SJSA1 (cell line): ENCODE data around the gene DENND10. TPM values are rescaled to one million over a fixed set of nuclear protein-coding genes. Genes with fewer than 3 reads are reported as not detected.
A peak's percentile ranks its signal among the peaks of the same experiment; 100 is the strongest.
"Not testable (repeated sequence)": the region's sequence is repeated elsewhere in the genome, so short reads cannot be mapped to it uniquely, and the experiment has no call there.

ENCODE experiments used
- DNase-seq, 2 experiments: peaks; one replicate each; pipeline ENCODE4 v3.0.0-alpha.2; 2015 to 2020; ENCODE audit warnings: low spot score in 2 of 2, low read depth in 1 of 2
- H3K27ac ChIP-seq: fragments of 250-450 bp; sonication (Bioruptor Pico); 2 replicates; pipeline ENCODE4 v1.5.1; 2020; ENCODE audit warnings: mild to moderate bottlenecking, moderate library complexity
- H3K27me3 ChIP-seq: fragments of 250-450 bp; sonication (Bioruptor Pico); replicated peaks from 2 replicates; pipeline ENCODE4 v1.5.1; 2020; ENCODE audit warnings: mild to moderate bottlenecking, moderate library complexity
- H3K36me3 ChIP-seq: fragments of 250-450 bp; sonication (Bioruptor Pico); 2 replicates; pipeline ENCODE4 v1.5.1; 2020; ENCODE audit warnings: mild to moderate bottlenecking
- H3K4me1 ChIP-seq: fragments of 250-450 bp; sonication (Bioruptor Pico); replicated peaks from 2 replicates; pipeline ENCODE4 v1.6.1; 2021; ENCODE audit warnings: mild to moderate bottlenecking
- H3K4me3 ChIP-seq: fragments of 250-450 bp; sonication (Bioruptor Pico); 2 replicates; pipeline ENCODE4 v1.5.1; 2020; ENCODE audit warnings: mild to moderate bottlenecking
- H3K9me3 ChIP-seq: fragments of 250-450 bp; sonication (Bioruptor Pico); replicated peaks from 2 replicates; pipeline ENCODE4 v1.5.1; 2020; ENCODE audit warnings: mild to moderate bottlenecking
- total RNA-seq: library from RNA; depleted of rRNA; stranded (reverse); fragments of >200 nt; shearing (Covaris generic); gene quantifications from 2 replicates; pipeline ENCODE4 v1.2.3, GENCODE V29; 2014

The DENND10 gene
- total RNA-seq, 1 experiment from 2014 or later, result 48.4 TPM

GRCh38 chr10:119105899-119106298 is 2.0 kb downstream of the DENND10 start:
- H3K27me3 ChIP-seq, H3K4me3 ChIP-seq, H3K27ac ChIP-seq, DNase-seq, H3K9me3 ChIP-seq: not testable (repeated sequence)
- Histone ChIP-seq H3K4me1 (peaks cover 17% of the 10 kb centered on the region), H3K36me3 (peaks cover 23% of the 10 kb centered on the region)

GRCh38 chr10:119107106-119107505 is 3.2 kb downstream of the DENND10 start:
- H3K9me3 ChIP-seq, H3K27me3 ChIP-seq, DNase-seq, H3K27ac ChIP-seq, H3K4me3 ChIP-seq: not testable (repeated sequence)
- peaks cover 21% of the 10 kb centered on the region for H3K4me1 ChIP-seq
- H3K36me3 ChIP-seq, result peaks cover 26% of the 10 kb centered on the region

DNA sequence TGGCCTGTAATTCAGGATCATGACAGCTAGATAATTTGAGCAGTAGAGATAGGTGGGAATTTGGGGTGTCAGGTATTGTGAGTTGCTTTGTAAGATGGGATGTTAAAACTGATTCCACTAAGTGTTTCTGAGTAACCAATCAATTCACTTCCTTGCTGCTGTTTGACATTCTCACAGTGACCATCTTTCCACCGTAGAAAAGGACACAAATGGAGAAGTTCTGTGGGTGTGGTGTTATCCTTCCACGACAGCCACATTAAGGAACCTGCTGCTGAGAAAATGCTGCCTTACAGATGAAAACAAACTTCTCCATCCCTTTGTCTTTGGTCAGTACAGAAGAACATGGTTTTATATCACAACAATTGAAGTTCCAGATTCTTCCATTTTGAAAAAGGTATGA is 3.9 kb downstream of the DENND10 start:
- H3K4me3 ChIP-seq, H3K27ac ChIP-seq, H3K27me3 ChIP-seq, DNase-seq, H3K9me3 ChIP-seq: not testable (repeated sequence)
- Histone ChIP-seq H3K4me1 (peaks cover 22% of the 10 kb centered on the region), H3K36me3 (peaks cover 27% of the 10 kb centered on the region)

DNA sequence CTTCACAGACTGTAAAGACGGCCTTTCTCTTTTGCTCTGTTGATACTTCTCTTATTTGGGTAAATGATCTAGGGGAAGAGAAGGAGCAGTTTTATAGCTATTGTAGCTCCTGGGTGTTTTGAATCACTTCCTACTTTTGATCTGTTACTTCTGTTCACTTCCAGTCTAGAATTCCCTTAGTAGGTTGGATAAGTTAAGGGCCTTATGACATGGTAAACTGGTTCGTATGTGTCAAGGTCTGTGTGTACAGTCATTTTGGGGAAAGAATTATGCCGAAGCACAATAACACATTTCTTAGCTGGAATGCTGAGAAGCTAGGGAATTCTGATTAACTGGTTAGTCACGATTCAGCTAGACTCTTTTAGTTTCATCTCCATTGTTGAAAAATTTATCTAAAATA is 8.1 kb downstream of the DENND10 start:
- Histone ChIP-seq H3K27me3 (no peaks in the 10 kb centered on the region), H3K4me3 (no peak overlapping the region), H3K4me1 (peaks cover 8% of the 10 kb centered on the region; the same call in 1 of the 2 replicates), H3K27ac (peak overlapping the region; percentile 46), H3K36me3 (peaks cover 38% of the 10 kb centered on the region), H3K9me3 (no peaks in the 10 kb centered on the region)
- DNase-seq, result no peak

DNA sequence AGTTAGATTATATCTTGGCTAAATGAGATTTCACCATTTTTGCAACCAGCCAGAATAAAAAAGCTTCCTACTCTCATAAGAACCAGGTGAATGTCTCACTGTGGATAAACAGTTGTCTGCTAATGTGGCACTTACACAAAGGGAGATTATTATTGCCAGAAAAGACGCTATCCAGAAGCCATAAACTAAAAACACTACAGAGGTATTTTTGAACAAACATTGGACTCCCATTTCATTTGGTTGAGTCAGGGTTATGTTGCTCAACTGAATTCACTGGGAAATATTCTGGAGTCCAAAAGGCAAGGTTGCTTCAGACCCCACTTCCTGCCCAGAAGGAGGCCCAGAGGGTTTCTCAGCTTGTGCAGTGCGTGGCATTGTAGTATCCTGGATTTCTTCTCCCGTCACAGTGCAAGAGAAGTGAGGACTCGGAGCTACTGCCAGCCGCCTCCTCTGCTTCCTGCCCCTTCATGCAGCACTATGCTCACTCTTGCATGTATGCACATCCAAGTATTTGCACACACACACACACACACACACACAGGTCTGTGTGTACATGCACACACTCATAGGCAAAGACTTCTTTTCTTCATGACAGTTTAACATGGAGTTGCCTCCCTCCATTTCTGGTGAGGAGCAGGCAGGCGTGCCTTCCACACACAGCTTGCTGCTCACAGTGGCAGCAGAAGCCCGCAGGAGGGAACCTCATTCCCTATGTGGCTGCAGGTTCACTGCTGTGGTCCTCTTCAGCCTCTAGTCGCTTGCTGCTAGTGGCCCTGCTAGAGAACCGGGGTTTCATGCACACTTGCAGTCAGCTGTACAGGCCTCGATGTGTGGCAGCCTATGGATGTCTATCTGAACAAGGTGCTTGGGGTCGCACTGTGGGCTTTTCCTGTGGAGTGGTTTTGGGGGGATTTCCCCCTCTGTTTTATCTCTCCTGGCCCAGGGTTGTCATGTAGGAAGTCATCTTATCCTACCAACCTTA is 10.1 kb downstream of the DENND10 start:
- no peak overlapping the region for H3K27ac ChIP-seq
- peaks cover 37% of the 10 kb centered on the region for H3K36me3 ChIP-seq
- no peaks in the 10 kb centered on the region for H3K9me3 ChIP-seq
- H3K27me3 ChIP-seq, result no peaks in the 10 kb centered on the region
- DNase-seq, result no peak
- no peak overlapping the region for H3K4me3 ChIP-seq
- peaks cover 8% of the 10 kb centered on the region; the same call in 1 of the 2 replicates for H3K4me1 ChIP-seq

GRCh38 chr10:119115926-119116325 is 12.0 kb downstream of the DENND10 start:
- peaks cover 43% of the 10 kb centered on the region for H3K36me3 ChIP-seq
- H3K27ac ChIP-seq, result 0 out of 2 replicates have a peak overlapping the region, but pooled peaks have one; percentile 28
- peaks cover 8% of the 10 kb centered on the region; the same call in 1 of the 2 replicates for H3K4me1 ChIP-seq
- DNase-seq, result no peak
- no peaks in the 10 kb centered on the region for H3K9me3 ChIP-seq
- H3K27me3 ChIP-seq, result no peaks in the 10 kb centered on the region
- no peak overlapping the region for H3K4me3 ChIP-seq

DNA sequence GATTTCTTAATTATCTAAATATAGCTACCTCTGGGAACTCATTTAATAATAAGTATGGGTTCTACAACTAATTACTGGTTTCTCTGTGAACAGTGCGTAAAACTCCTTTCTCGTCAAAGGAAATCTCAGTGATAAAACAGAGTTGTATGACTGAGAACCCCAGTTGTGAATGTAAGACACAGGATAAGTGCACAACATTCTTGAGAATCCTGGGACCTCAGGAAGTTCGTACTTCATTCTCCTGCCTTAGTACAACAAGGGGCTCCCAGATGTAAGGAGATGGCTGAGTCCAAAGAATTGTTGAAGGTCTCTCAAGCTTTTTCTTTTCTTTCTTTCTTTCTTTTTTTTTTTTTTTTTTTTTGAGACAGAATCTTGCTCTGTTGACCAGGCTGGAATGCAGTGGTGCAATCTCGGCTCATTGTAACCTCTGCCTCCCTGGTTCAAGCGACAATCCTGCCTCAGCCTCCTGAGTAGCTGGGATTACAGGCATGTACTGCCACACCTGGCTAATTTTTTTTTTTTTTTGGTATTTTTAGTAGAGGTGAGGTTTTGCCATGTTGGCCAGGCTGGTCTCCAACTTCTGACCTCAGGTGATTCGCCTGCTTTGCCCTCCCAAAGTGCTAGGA is 12.5 kb downstream of the DENND10 start:
- peaks cover 44% of the 10 kb centered on the region for H3K36me3 ChIP-seq
- peaks cover 8% of the 10 kb centered on the region; the same call in 1 of the 2 replicates for H3K4me1 ChIP-seq
- no peak for DNase-seq
- no peaks in the 10 kb centered on the region for H3K27me3 ChIP-seq
- H3K27ac ChIP-seq, result 0 out of 2 replicates have a peak overlapping the region, but pooled peaks have one; percentile 28
- H3K4me3 ChIP-seq, result no peak overlapping the region
- no peaks in the 10 kb centered on the region for H3K9me3 ChIP-seq

DNA sequence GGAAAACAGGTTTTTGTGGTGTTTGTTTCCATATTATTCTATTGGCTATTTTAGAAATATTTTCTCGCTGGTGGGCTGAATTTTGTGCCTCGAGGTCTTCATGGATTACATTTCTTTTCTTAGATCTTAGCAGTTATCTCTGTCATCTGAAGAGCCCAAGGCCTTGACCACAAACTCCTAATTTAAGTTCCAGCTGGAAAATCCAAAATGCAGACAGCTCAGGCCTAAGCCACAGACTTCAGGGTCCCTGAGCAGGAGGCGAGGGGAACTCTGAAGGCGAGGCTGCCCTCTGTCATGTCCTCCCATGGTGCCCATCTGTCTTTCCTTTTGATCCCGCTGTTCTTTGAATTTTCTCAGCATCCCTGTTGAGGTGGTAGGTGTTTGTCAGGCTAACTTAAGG is 14.3 kb downstream of the DENND10 start:
- Histone ChIP-seq H3K27me3 (no peaks in the 10 kb centered on the region), H3K9me3 (no peaks in the 10 kb centered on the region), H3K36me3 (peaks cover 50% of the 10 kb centered on the region), H3K4me3 (no peak overlapping the region), H3K4me1 (peaks cover 4% of the 10 kb centered on the region; the same call in 1 of the 2 replicates), H3K27ac (no peak overlapping the region)
- DNase-seq, result no peak

DNA sequence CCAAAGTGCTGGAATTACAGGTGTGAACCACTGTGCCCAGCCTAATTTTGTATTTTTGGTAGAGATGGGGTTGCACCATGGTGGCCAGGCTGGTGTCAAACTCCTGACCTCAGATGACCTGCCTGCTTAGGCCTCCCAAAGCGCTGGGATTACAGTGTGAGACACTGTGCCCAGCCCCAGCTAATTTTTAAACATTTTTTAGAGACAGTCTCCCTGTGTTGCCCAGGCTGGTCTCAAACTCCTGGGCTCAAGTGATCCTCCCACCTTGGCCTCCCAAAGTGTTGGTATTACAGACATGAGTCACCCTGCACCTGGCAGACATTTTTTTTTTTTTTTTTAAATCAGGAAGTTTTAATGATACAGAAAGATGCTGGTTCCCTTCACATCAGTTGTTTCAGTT is 15.5 kb downstream of the DENND10 start:
- H3K4me1 ChIP-seq, result no peaks in the 10 kb centered on the region
- no peak for DNase-seq
- no peaks in the 10 kb centered on the region for H3K27me3 ChIP-seq
- H3K36me3 ChIP-seq, result peaks cover 50% of the 10 kb centered on the region
- no peaks in the 10 kb centered on the region for H3K9me3 ChIP-seq
- no peak overlapping the region for H3K27ac ChIP-seq
- H3K4me3 ChIP-seq, result no peak overlapping the region

GRCh38 chr10:119120413-119120867 is 16.5 kb downstream of the DENND10 start:
- Histone ChIP-seq H3K4me3 (no peak overlapping the region), H3K36me3 (peaks cover 55% of the 10 kb centered on the region), H3K27ac (no peak overlapping the region), H3K27me3 (no peaks in the 10 kb centered on the region), H3K4me1 (no peaks in the 10 kb centered on the region), H3K9me3 (no peaks in the 10 kb centered on the region)
- DNase-seq, result no peak

- H3K4me1 ChIP-seq, result no peaks in the 10 kb centered on the region
- H3K36me3 ChIP-seq, result peaks cover 59% of the 10 kb centered on the region
- H3K4me3 ChIP-seq, result no peak overlapping the region
- no peak for DNase-seq
- H3K27me3 ChIP-seq, result no peaks in the 10 kb centered on the region
- H3K9me3 ChIP-seq, result no peaks in the 10 kb centered on the region
- no peak overlapping the region for H3K27ac ChIP-seq
Measured at GRCh38 chr10:119120875-119121274, 17.0 kb downstream of the DENND10 start.

DNA sequence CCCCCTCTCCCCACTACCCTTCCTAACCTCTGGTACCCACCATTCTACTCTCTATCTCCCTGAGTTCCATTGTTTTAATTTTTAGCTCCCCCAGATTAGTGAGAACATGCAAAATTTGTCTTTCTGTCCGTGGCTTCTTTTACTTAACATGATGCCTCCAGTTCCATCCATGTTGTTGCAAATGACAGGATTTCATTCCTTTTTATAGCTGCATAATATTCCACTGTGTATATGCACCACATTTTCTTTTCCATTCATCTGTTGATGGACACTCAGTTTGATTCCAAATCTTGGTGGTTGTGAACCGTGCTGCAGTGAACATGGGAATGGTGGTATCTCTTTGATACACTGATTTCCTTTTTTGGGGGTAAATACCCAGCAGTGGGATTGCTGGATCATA is 22.0 kb downstream of the DENND10 start:
- Histone ChIP-seq H3K9me3 (no peaks in the 10 kb centered on the region), H3K36me3 (peaks cover 52% of the 10 kb centered on the region), H3K27me3 (no peaks in the 10 kb centered on the region), H3K4me1 (peaks cover 11% of the 10 kb centered on the region), H3K27ac (no peak overlapping the region), H3K4me3 (no peak overlapping the region)
- no peak for DNase-seq

GRCh38 chr10:119129721-119130120 is 25.8 kb downstream of the DENND10 start:
- DNase-seq, result no peak
- Histone ChIP-seq H3K36me3 (peaks cover 61% of the 10 kb centered on the region), H3K9me3 (no peaks in the 10 kb centered on the region), H3K4me3 (no peak overlapping the region), H3K27ac (no peak overlapping the region), H3K27me3 (no peaks in the 10 kb centered on the region), H3K4me1 (peaks cover 22% of the 10 kb centered on the region)
